CD14-positive monocyte (primary cell): ENCODE results near the gene INO80B. TPM values are rescaled to one million over a fixed set of nuclear protein-coding genes. Genes with fewer than 3 reads are reported as not detected.

ENCODE experiments used
- DNase-seq, 3 donors: peaks; one replicate each; pipeline ENCODE4 v3.0.0-alpha.2; 2011 to 2022
- H2AFZ ChIP-seq: 2 replicates; pipeline ENCODE4 v1.6.0; 2012; ENCODE audit warnings: mild to moderate bottlenecking, low read depth, low read length, inconsistent platforms; ENCODE audit not compliant: insufficient read depth, poor library complexity, severe bottlenecking
- H3K27ac ChIP-seq, 2 donors: 1 replicate in 1 of 2; 2 replicates in 1 of 2; pipeline ENCODE4 v1.5.1; 2012 to 2013; ENCODE audit warnings: low read length in 2 of 2, control low read depth in 1 of 2, inconsistent platforms in 1 of 2, low read depth in 1 of 2, mild to moderate bottlenecking in 1 of 2
- H3K27me3 ChIP-seq, 2 donors: one replicate each; pipeline versions ENCODE4 v1.6.0 to v1.6.1; 2011 to 2013; ENCODE audit warnings: low read length in 2 of 2; ENCODE audit not compliant: control insufficient read depth in 2 of 2, insufficient read depth in 2 of 2
- H3K36me3 ChIP-seq, 2 donors: replicated peaks in 1 of 2; 1 replicate in 1 of 2; 2 replicates in 1 of 2; pipeline versions ENCODE4 v1.5.1 to v1.6.1; 2012 to 2013; ENCODE audit warnings: low read length in 2 of 2, control low read depth in 1 of 2, inconsistent platforms in 1 of 2, mild to moderate bottlenecking in 1 of 2; ENCODE audit not compliant: insufficient read depth in 2 of 2, control insufficient read depth in 1 of 2
- H3K4me1 ChIP-seq, 2 donors: 1 replicate in 1 of 2; 2 replicates in 1 of 2; pipeline versions ENCODE4 v1.5.1 to v1.6.1; 2012 to 2013; ENCODE audit warnings: low read length in 2 of 2, control low read depth in 1 of 2, inconsistent platforms in 1 of 2, mild to moderate bottlenecking in 1 of 2, moderate library complexity in 1 of 2; ENCODE audit not compliant: insufficient read depth in 2 of 2, control insufficient read depth in 1 of 2
- H3K4me2 ChIP-seq: replicated peaks from 2 replicates; pipeline ENCODE3; 2012; ENCODE audit warnings: low read length, moderate library complexity, mild to moderate bottlenecking; ENCODE audit not compliant: poor library complexity, severe bottlenecking; ENCODE audit errors: extremely low read depth
- H3K4me3 ChIP-seq, 3 experiments: fragments of 200-600 bp in 1 of 3; sonication (generic) in 1 of 3; replicated peaks in 1 of 3; 1 replicate in 2 of 3; 2 replicates in 1 of 3; pipeline ENCODE4 v1.5.1; 2011 to 2013; ENCODE audit warnings: low read length in 3 of 3, mild to moderate bottlenecking in 3 of 3, control low read depth in 2 of 3, low read depth in 2 of 3, inconsistent platforms in 1 of 3, moderate library complexity in 1 of 3
- H3K79me2 ChIP-seq: 2 replicates; pipeline ENCODE4 v1.6.0; 2012; ENCODE audit warnings: mild to moderate bottlenecking, control low read depth, inconsistent platforms, low read length, moderate library complexity; ENCODE audit not compliant: insufficient read depth
- H3K9ac ChIP-seq: 2 replicates; pipeline ENCODE4 v1.6.0; 2017; ENCODE audit warnings: low read length, mild to moderate bottlenecking; ENCODE audit not compliant: insufficient read depth, poor library complexity, severe bottlenecking
- H3K9me3 ChIP-seq, 2 donors: replicated peaks in 1 of 2; 1 replicate in 1 of 2; 2 replicates in 1 of 2; pipeline versions ENCODE4 v1.5.1 to v1.6.1; 2012 to 2013; ENCODE audit warnings: low read length in 2 of 2, control low read depth in 1 of 2; ENCODE audit not compliant: control insufficient read depth in 1 of 2, insufficient read depth in 1 of 2
- H4K20me1 ChIP-seq: 2 replicates; pipeline ENCODE4 v1.6.0; 2012; ENCODE audit warnings: mild to moderate bottlenecking, low read length, control low read depth, moderate library complexity; ENCODE audit not compliant: insufficient read depth
- H3K27ac Mint-ChIP-seq, 7 donors: one replicate each; pipeline ENCODE4 v1.8.0; 2020; ENCODE audit warnings: mild to moderate bottlenecking in 7 of 7, mixed read lengths in 7 of 7, moderate library complexity in 6 of 7, inconsistent platforms in 2 of 7
- H3K27me3 Mint-ChIP-seq, 3 donors: one replicate each; pipeline ENCODE4 v1.8.0; 2021 to 2022; ENCODE audit warnings: low read depth in 3 of 3, mild to moderate bottlenecking in 3 of 3, mixed read lengths in 3 of 3, moderate library complexity in 3 of 3, inconsistent platforms in 1 of 3
- H3K36me3 Mint-ChIP-seq, 2 donors: one replicate each; pipeline ENCODE4 v1.8.0; 2020; ENCODE audit warnings: mixed read lengths in 2 of 2, inconsistent platforms in 1 of 2, mild to moderate bottlenecking in 1 of 2
- H3K4me1 Mint-ChIP-seq: one replicate; pipeline ENCODE4 v1.8.0; 2020; ENCODE audit warnings: mild to moderate bottlenecking, mixed read lengths
- H3K4me3 Mint-ChIP-seq, 2 donors: one replicate each; pipeline ENCODE4 v1.8.0; 2020; ENCODE audit warnings: mild to moderate bottlenecking in 2 of 2, mixed read lengths in 2 of 2, moderate library complexity in 1 of 2
- H3K9me3 Mint-ChIP-seq, 7 donors: one replicate each; pipeline ENCODE4 v1.8.0; 2020 to 2022; ENCODE audit warnings: mixed read lengths in 7 of 7, mild to moderate bottlenecking in 6 of 7, moderate library complexity in 6 of 7, inconsistent platforms in 2 of 7
- CTCF ChIP-seq: fragments of 200-600 bp; IDR thresholded peaks from one replicate; pipeline ENCODE4 v1.8.0; 2022; ENCODE audit warnings: antibody characterized with exemption, mild to moderate bottlenecking
- WGBS: methylation state at CpG from one replicate; pipeline ENCODE4 v1.1.5; 2013; ENCODE audit warnings: missing lambda C conversion rate; ENCODE audit not compliant: insufficient coverage; 5-methylcytosine and 5-hydroxymethylcytosine counted together
- intact Hi-C, 2 donors: fragments of 100-400 bp; cut with micrococcal nuclease; formaldehyde crosslinking; loops; one replicate each; pipeline versions ENCODE4 v1.15.0 to v1.15.1; 2023
- polyA plus RNA-seq, 3 donors: library from polyadenylated mRNA; depleted of rRNA in 1 of 3; unstranded in 2 of 3; stranded (reverse) in 1 of 3; fragments of 300-500 nt in 2 of 3; fragments of >200 nt in 1 of 3; fragmentation: Illumina TruSeq in 2 of 3; gene quantifications; 1 replicate in 2 of 3; 2 replicates in 1 of 3; pipeline ENCODE4 v1.2.3, GENCODE V29; 2012 to 2021

INO80B gene
- polyA plus RNA-seq, 3 donors: 4.8 to 48.7 (median 4.8) TPM

GRCh38 chr2:74407682-74408081 is 47.2 kb upstream of the INO80B start:
- no peak overlapping the region for H3K4me3 Mint-ChIP-seq
- 95% methylated on average over 4 of the region's 5 CpGs for WGBS

GRCh38 chr2:74413001-74413698 is 41.7 kb upstream of the INO80B start:
- 86% methylated on average over 8 of the region's 8 CpGs for WGBS
- Histone ChIP-seq H3K9ac (no peak overlapping the region), H3K36me3 (no peaks in the 10 kb centered on the region), H2AFZ (peak overlapping the region; percentile 30), H3K27ac (peak overlapping the region in 1 of 2 donors; percentile 3), H3K79me2 (no peaks in the 10 kb centered on the region), H3K9me3 (no peaks in the 10 kb centered on the region), H3K4me2 (no peak overlapping the region), H3K4me3 (no peak overlapping the region), H3K27me3 (peaks cover 0 to 19% of the 10 kb centered on the region in 2 donors), H4K20me1 (no peaks in the 10 kb centered on the region), H3K4me1 (peaks cover 27 to 32% of the 10 kb centered on the region in 2 donors)
- no peak overlapping the region for H3K4me3 Mint-ChIP-seq
- H3K27ac Mint-ChIP-seq: peak overlapping the region in 2 of 7 donors; percentile 41 to 74
- H3K4me1 Mint-ChIP-seq: peaks cover 25% of the 10 kb centered on the region
- no peaks in the 10 kb centered on the region for H3K36me3 Mint-ChIP-seq
- TF ChIP-seq CTCF: no peak
- H3K9me3 Mint-ChIP-seq: peaks cover 0 to 8% (median 0%) of the 10 kb centered on the region in 7 donors
- H3K27me3 Mint-ChIP-seq: peaks cover 15 to 28% (median 26%) of the 10 kb centered on the region in 3 donors
- DNase-seq: no peak
- intact Hi-C loops: no loop called here

More at GRCh38 chr2:74407682-74408081, 47.2 kb upstream of the INO80B start:
- H3K9ac ChIP-seq: no peak overlapping the region
- H3K27me3 ChIP-seq: no peaks in the 10 kb centered on the region
- Mint-ChIP-seq H3K27ac (no peak overlapping the region), H3K4me1 (no peaks in the 10 kb centered on the region), H3K9me3 (peaks cover 0 to 9% (median 0%) of the 10 kb centered on the region in 7 donors), H3K27me3 (peaks cover 3 to 21% (median 5%) of the 10 kb centered on the region in 3 donors), H3K36me3 (no peaks in the 10 kb centered on the region)
- no peaks in the 10 kb centered on the region for H4K20me1 ChIP-seq
- intact Hi-C loops: no loop called here
- H3K4me2 ChIP-seq: no peak overlapping the region
- H3K4me3 ChIP-seq: no peak overlapping the region
- H3K79me2 ChIP-seq: no peaks in the 10 kb centered on the region
- no peak for TF ChIP-seq CTCF
- no peaks in the 10 kb centered on the region for H3K9me3 ChIP-seq
- no peak for DNase-seq
- no peak overlapping the region for H3K27ac ChIP-seq
- H3K36me3 ChIP-seq: no peaks in the 10 kb centered on the region
- H3K4me1 ChIP-seq: no peaks in the 10 kb centered on the region
- no peak overlapping the region for H2AFZ ChIP-seq
